ENCODE results near the gene RARS2.
"Not testable (repeated sequence)": the region's sequence is repeated elsewhere in the genome, so short reads cannot be mapped to it uniquely, and the experiment has no call there.

RARS2 gene, protein sequence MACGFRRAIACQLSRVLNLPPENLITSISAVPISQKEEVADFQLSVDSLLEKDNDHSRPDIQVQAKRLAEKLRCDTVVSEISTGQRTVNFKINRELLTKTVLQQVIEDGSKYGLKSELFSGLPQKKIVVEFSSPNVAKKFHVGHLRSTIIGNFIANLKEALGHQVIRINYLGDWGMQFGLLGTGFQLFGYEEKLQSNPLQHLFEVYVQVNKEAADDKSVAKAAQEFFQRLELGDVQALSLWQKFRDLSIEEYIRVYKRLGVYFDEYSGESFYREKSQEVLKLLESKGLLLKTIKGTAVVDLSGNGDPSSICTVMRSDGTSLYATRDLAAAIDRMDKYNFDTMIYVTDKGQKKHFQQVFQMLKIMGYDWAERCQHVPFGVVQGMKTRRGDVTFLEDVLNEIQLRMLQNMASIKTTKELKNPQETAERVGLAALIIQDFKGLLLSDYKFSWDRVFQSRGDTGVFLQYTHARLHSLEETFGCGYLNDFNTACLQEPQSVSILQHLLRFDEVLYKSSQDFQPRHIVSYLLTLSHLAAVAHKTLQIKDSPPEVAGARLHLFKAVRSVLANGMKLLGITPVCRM

DNA sequence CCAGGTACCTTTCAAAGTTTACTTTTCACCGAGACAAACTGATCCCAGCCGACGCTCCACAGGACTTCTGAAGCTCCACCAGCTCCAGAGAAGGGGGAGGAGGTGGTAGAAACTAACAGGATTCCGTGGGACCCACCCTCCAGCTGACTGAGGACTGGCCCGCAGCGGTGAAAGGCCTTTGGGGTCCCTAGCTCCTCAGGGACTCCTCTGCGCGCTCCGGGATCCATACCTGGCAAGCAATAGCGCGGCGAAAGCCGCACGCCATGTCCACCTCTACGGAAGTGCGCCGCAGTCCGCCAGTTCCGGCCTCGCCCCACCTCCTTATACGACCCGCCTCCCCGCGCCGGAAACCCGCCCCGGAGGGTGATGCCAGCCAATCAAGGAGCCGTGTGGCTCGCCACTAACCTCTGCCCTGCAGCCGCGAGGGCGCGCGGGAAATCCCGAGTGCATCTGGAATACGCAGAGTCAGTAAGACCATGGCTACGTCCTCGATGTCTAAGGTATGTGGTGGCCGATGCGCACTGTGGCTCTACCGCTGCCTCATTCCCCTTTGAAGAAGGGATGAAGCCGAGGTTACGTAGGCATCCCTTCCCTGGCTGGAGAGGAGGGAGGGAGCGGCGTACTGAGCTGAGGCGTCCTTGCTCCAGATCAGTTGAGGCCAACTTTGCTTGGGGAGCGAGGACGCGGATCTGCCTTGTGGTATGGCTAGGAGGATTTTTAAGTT lies at the start of gene RARS2, which contains the start of gene ORC3:
Gene RARS2 (minus strand): TSS at position 295 of the 724 bp plus-strand sequence. CDS start 30 bp downstream, at position 265.
Gene ORC3 (plus strand): TSS at position 443 of the 724 bp plus-strand sequence. CDS start 34 bp downstream, at position 477.
- DNase-seq (ENCODE audit: low read depth in 3 of 3), result peak; percentile 90 to 95 (median 92)

DNA sequence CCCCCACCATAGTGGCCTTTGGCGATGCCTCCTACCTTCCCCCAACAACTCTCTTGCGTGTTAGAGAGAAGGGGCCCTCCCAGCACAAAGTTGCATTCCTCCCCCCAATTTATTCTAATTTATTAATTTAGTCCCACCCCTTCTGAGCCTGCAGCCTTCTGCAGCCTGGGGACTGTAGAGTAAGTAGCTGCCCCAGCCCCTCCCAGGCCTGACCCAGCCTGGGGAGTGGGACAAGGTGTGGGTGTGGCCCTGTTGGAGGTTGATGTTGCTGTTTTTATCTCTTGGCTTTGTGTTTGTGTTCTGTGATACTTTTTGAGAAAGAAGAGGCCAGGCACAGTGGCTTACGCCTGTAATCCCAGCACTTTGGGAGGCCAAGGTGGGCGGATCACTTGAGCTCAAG lies 49.6 kb upstream of the RARS2 start:
- no peak for DNase-seq (ENCODE audit: low read depth in 3 of 3)

DNA sequence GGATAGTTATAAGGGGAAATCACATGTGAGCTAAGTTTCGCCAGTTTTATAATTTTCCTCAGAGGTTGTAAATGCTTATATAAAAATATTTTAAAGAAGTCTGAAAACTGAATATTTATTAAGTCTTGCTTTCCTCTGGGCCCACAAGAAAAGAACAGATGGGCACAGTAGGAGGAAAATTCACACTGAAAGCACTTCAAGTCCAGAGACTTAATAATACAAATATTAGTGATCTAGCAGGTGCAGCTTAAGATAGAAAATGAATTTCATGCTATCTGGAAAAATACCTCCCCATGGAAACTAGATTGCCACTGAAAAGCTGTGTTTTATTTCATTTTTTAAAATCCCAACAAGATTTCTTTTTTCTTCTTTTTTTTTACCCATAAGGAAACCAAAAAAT lies 47.3 kb upstream of the RARS2 start:
- no peak for DNase-seq (ENCODE audit: low read depth in 3 of 3)

DNA sequence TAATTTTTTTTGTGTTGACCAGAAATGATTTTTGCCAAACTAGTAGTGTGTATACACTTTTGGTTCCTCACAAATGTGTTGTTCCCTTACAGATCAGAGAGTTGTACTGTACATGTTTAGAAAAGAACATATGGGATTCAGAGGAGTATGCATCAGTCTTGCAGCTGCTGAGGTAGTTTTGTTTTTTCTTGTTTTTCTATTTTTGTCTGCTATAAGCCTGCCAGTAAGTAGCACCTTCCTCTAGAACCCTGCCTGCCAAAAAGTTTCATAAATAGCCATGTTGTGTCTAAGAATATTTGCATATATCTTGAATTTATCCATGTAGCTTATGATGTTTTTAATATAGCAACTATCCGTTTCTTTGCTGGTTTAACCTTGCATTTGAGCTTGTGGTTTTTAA lies 46.5 kb upstream of the RARS2 start:
- DNase-seq (ENCODE audit: low read depth in 3 of 3), result no peak

DNA sequence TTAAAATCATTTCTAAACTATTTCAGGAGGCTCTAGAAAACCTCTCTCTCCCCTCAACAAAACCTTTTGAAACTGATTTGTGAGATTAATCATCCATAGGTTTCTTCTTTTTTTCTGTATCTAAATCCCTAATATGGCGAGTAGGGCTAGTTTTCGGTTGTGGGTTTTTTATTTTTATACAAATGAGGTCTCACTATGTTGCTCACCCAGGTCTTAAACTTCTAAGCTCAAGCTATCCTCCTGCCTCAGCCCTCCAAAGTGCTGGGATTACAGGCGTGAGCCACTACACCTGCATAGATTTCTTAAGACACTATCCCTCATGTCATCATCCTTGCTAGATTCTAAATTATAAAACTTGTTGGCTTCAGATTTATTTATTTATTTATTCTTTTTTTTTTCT lies 44.1 kb upstream of the RARS2 start:
- no peak for DNase-seq (ENCODE audit: low read depth in 3 of 3)

DNA sequence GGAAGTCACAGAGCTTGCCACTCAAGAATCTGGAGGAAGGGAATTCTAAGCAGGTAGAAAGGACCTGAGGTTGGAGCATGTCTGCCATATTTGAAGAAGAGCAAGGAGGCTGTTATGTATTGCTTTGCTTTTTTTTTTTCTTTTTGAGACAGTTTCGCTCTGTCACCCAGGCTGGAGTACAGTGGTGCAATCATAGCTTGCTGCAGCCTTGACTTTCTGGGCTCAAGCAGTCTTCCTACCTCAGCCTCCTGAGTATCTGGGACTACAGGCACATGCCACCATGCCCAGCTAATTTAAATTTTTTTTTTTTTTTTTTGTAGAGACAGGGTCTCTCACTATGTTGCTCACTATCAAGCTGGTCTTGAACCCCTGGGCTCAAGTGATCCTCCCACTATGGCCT lies 41.0 kb upstream of the RARS2 start:
- no peak for DNase-seq (ENCODE audit: low read depth in 3 of 3)

DNA sequence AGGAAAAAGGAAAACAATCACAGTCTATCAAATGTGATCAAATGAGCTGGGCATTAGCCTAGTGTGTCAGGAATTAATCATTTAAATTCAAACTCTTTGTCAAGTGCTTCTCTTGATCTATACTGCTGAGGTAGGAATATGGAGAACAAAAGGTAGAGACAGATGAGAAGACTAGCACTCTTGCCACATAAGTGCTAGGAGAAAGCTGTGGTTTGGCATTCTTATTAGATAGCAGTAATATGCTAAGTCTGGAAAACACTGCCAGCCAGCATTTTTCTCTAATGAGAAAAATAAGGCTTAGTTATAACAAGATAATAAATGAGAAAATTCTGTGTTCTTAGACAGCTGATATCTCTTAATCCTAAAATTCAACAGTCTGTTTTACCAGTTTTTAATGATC lies 39.1 kb upstream of the RARS2 start:
- DNase-seq (ENCODE audit: low read depth in 3 of 3), result no peak

DNA sequence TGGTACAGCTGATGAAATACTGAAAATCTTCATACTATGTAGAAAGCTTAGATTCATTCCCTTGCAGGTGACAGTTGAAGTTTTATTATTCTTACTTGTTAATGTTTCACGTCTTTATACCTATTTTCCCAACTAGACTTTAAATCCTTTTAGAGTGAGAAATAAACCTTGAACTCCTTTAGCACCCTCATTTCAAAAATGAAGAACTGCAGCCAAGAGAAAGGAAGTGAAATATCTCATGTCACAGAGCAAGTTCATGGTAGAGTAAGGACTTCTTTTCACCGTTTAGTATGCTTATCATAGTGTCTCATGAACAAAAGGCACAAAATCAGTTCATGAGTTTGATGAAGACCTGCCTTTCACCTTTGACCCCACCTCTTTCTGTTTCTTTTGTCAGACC lies 38.6 kb upstream of the RARS2 start:
- no peak for DNase-seq (ENCODE audit: low read depth in 3 of 3)

DNA sequence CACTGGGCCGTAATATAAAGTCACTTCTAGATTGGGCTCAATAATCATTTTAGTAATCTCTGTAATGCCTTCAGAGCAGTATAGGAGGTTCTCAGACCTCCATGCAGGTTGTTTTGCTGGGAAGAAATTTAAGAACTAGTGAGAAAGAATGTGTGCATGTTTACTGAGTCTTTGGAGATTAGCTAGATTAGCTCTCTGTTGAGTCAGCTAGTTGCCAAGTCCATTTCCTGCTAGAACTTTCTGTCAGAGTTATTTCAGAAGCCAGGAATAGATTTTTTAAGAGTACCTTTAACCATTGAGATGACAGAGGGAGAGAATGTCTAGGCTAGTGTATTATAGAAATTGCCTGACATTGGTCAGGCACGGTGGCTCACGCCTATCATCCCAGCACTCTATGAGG lies 33.5 kb upstream of the RARS2 start:
- no peak for DNase-seq (ENCODE audit: low read depth in 3 of 3)

DNA sequence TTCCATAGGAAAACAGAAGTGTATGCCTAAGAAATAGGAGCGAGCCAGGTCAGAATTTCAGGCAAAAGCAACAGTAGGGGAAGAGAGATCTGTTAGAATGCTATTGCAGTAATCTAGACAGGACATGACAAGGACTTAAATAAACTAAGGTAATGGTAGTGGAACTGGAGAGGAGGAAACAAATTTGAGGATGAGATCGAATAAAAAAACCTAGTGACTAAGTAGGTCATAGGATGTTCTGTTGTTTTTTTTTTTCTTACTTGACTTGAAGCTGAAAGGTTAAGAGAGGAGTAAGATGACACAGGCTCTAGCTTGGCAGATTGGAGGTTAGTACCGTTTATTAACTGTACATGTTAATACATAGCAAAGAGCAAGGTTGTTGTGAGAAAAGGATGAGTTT lies 28.7 kb upstream of the RARS2 start:
- no peak for DNase-seq (ENCODE audit: low read depth in 3 of 3)

DNA sequence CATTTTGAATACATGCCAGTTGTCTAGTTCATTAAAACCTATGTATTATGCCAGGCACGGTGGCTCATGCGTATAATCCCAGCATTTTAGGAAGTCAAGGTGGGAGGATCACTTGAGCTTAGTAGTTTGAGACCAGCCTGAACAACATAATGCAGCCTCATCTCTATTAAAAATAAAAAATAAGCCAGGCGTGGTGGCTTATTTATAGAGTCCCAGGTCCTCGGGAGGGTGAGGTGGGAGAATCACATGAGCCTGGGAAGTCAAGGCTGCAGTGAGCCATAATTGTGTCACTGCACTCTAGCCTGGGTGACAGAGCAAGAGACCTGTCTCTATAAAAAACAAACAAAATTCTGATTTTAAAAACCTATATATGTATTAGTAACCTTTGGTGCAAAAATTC lies 27.6 kb upstream of the RARS2 start:
- no peak for DNase-seq (ENCODE audit: low read depth in 3 of 3)

DNA sequence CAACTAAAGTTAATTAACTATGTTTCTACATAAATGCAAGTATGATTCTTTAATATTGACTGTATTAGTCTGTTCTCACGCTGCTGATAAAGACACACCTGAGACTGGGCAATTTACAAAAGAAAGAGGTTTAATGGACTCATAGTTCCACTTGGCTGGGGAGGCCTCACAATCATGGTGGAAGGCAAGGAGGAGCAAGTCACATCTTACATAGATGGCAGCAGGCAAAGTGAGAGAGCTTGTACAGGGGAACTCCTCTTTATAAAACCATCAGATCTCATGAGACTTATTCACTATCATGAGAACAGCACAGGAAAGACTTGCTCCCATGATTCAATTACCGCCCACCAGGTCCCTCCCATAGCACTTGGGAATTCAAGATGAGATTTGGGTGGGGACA lies 23.2 kb upstream of the RARS2 start:
- DNase-seq (ENCODE audit: low read depth in 3 of 3), result not testable (repeated sequence)

DNA sequence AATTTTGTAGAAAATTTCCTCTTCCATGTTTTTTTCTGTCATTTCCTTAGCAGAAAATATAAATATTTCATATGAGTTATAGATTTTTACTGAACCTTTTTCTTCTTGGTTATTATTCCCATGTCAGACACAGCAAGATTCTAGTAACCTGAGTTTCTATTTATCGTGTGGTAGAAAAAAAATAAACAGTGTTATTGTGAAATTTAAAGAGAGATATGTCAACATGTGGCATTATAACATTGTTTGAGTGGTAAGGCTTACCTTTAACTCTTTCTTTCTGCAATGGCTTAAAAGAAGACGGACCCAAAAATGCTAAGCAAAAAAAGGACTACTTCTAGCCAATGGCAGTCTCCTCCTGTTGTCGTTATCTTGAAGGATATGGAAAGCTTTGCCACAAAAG lies 19.0 kb upstream of the RARS2 start:
- no peak for DNase-seq (ENCODE audit: low read depth in 3 of 3)

DNA sequence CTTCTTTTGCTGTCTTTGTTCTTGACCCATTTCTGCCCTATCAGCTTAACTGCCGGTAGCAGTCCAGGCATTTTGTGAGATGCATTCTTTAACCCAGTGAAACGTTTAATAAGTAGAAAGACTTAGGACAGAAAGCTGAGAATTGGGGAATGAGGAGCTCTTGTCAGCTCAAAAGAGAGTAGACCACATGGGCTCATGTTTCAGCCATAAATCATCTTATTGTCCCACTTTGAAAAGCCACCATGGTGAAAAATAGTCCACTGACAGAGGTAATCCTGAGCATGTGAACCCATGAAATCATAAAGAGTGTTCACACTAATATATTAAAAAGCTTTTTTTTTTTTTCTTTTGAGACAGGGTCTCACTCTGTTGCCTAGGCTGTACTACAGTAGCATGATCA lies 16.4 kb upstream of the RARS2 start:
- DNase-seq (ENCODE audit: low read depth in 3 of 3), result no peak

DNA sequence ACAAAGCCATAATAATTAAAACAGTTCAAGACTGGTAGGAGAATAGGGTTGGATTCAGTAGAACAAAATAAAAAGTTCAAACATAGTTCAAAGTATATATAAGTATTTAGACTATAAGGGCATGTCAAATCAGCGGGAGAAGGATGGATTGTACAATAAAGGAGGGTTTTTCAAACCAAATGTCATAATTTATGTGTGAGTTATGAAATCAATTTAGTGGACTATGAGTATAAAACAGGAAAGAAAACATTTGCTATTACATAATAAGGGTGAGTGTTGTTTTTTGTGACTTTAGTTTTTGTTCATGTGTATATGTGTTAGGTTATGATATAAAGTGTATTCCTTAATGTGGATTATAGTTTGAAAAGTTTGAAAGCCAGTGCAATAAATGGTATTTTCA lies 10.8 kb upstream of the RARS2 start:
- DNase-seq (ENCODE audit: low read depth in 3 of 3), result no peak

DNA sequence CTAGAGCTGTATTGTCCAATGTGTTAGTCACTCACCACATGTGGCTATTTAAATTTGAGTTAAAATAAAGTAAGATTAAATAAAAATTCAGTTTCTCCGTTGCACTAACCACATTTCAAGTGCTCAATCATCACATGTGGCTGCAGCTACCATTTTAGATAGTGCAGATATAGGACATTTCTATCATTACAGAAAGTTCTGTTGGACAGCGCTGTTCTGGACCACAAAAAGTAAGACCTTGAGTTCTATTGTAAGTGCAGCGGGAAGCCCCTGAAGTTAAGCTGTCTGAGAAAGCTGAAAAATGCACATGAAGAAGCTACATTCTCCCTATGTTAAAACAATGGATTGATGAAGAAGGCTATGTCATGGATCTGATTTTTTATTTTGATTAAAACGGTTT lies 1.2 kb upstream of the RARS2 start:
- no peak for DNase-seq (ENCODE audit: low read depth in 3 of 3)

DNA sequence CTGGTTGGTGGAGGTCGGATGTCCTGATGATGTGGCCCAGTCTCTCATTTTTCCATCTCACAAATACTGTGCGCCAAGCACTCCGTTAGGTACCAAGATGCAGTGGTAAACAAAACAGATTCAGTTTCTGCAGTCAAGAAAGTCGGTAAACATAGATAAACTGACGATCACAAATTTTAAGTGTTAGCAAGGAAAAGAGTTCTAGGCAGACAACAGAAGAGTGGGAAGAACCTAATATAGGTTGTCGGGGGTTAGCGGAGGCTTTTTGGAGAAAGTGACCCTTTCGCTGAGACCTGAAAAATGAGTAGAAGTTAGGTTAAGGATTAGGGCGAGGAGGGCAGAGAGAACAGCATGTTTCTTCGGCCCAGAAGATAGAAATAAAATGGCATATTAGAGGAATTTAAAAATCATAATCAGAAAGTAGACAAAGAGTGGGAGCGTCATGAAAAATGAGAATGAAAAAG lies 662 bp upstream of the RARS2 start:
- no peak for DNase-seq (ENCODE audit: low read depth in 3 of 3)

DNA sequence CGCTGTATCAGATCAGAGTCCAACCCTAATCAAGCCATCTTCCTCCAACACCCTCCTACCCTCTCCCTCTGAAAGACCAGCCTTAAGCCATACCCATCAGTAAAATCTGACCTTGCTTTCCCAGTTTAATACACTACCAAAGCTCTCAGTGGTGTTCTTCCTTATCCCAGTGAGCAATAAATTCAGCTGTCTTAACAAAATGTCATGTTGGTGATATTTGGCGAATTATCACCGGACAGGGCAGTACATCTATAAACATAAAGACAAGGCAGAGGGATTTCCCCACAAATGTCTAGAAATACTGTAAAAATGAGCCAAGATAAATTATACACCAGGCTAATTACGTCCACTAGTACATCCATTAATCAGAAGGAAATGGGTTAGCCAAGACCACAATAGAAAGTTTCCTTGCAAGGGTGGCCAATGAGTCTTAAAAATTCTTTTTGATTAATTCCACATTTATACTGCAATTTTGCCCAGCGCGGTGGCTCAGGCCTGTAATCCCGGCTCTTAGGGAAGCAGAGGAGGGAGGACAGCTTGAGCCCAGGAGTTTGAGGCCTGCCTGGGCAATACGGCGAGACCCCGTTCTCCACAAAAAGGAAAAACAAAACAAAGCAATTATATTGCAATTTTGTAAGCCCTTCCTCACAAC lies 905 bp downstream of the RARS2 start:
- no peak for DNase-seq (ENCODE audit: low read depth in 3 of 3)

DNA sequence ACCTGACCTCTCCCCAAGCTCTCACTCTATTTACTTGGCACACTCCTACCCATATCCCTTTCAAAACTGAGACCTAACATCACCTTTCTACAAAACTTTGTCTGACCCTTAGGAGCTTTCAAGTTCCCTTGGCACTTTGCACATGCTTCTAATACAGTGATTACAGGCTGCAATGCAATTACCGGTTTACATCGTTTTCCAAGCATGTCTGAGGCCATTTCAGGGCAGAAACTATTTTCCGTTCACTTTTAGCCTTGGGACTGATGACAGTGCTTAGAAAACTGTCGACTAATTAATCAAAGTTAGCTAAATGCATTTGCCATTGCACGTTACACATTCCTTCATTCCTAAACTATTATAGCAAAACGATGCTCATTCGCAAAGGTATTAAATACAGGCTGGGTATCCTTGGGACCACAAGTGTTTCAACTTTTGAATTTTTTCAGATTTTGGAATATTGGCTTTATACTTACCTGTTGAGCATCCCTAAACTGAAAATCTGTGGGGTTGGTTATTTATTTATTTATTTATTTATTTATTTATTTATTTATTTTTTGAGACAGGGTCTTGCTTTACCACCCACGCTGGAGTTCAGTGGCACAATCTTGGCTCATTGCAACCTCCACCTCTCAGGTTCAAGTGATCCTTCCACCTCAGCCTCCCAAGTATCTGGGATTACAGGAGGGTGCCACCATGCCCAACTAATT lies 3.3 kb downstream of the RARS2 start:
- no peak for DNase-seq (ENCODE audit: low read depth in 3 of 3)

DNA sequence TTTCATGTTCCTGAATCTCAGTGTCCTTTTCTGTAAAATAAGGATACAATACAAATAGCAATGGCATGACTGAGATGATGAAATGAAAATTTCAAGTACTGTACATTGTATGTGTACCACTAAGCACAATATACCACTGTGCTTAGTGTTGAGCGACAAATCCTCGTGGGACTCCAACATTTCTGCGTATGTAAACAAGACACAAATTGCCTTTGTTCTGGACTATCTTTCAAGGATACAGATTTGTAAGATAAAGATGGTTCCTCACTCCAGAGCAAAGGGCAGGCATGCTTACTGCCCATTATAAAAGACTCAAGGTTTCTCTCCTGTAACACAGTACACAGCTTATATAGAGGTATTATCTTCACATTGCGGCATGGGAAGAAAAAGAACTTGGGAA lies 6.0 kb downstream of the RARS2 start:
- DNase-seq (ENCODE audit: low read depth in 3 of 3), result no peak

DNA sequence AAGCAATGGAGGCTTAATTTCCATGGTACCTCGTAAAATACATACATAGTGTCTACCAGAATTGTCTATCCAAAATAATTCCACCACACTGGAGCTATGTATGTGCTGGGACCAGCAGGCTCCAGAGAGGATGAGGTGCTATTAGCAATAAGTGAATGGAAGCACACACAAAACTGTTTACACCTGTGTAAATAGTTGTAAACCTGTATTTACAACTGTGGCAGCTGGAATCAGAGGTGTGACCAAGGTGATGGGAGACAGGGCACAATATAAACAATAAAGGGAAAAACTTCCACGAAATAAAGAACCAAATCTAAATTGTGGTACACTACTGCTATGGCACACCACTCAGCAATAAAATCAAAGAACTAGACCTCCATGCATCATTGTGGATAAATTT lies 14.4 kb downstream of the RARS2 start:
- DNase-seq (ENCODE audit: low read depth in 3 of 3), result no peak

Data from stimulated activated CD4-positive, alpha-beta T cell treated with anti-CD3 and anti-CD28 coated beads, TNF-alpha, amount 100 ng/mL, for 24 hours (primary cell).